WTC11 (cell line): ENCODE data around the gene EMP2.

Experiments
- ERG ChIP-seq: fragments of 250-450 bp; sonication (Bioruptor Pico); IDR thresholded peaks from 2 replicates; pipeline ENCODE4 v1.8.0; 2021; ENCODE audit warnings: mild to moderate bottlenecking
- MYBL2 ChIP-seq: sonication (generic); formaldehyde crosslinking; IDR thresholded peaks from 2 replicates; pipeline ENCODE4 v1.8.1; 2023; ENCODE audit warnings: mild to moderate bottlenecking, moderate library complexity, missing genetic modification reagents
- NFYB ChIP-seq: sonication (generic); formaldehyde crosslinking; conservative IDR thresholded peaks from 2 replicates; pipeline ENCODE4 v1.8.0; 2022; ENCODE audit warnings: low read depth, missing genetic modification reagents
- TF ChIP-seq, protein P1 (sequence below): sonication (generic); formaldehyde crosslinking; IDR thresholded peaks from 2 replicates; pipeline ENCODE4 v1.8.0; 2022; ENCODE audit warnings: mild to moderate bottlenecking, missing genetic modification reagents

- TF ChIP-seq ERG (no peak), NFYB (CRISPR knock-in tag) (no peak), MYBL2 (CRISPR knock-in tag) (no peak)
- TF ChIP-seq, protein P1, sequence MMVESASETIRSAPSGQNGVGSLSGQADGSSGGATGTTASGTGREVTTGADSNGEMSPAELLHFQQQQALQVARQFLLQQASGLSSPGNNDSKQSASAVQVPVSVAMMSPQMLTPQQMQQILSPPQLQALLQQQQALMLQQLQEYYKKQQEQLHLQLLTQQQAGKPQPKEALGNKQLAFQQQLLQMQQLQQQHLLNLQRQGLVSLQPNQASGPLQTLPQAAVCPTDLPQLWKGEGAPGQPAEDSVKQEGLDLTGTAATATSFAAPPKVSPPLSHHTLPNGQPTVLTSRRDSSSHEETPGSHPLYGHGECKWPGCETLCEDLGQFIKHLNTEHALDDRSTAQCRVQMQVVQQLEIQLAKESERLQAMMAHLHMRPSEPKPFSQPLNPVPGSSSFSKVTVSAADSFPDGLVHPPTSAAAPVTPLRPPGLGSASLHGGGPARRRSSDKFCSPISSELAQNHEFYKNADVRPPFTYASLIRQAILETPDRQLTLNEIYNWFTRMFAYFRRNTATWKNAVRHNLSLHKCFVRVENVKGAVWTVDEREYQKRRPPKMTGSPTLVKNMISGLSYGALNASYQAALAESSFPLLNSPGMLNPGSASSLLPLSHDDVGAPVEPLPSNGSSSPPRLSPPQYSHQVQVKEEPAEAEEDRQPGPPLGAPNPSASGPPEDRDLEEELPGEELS (CRISPR knock-in tag): no peak
Observed at GRCh38 chr16:10485159-10485558, 95.2 kb downstream of the EMP2 start.
